Loucy (cell line): ENCODE results near the gene FGF5.

Experiments
- H2AFZ ChIP-seq: fragments of 200-600 bp; sonication (generic); 2 replicates; pipeline ENCODE4 v1.6.0; 2016; ENCODE audit warnings: antibody characterized with exemption, mild to moderate bottlenecking, low read length, moderate library complexity
- H3F3A ChIP-seq: fragments of 200-600 bp; 2 replicates; pipeline ENCODE4 v1.6.0; 2016; ENCODE audit warnings: antibody characterized with exemption, low read depth, mild to moderate bottlenecking
- H3K27me3 ChIP-seq: fragments of 200-600 bp; sonication (generic); 2 replicates; pipeline ENCODE4 v1.6.1; 2014; ENCODE audit warnings: low read length, mild to moderate bottlenecking; ENCODE audit not compliant: insufficient read depth, poor library complexity, severe bottlenecking
- H3K36me3 ChIP-seq: fragments of 200-600 bp; sonication (generic); 2 replicates; pipeline ENCODE4 v1.6.1; 2016; ENCODE audit warnings: low read length; ENCODE audit not compliant: insufficient read depth
- H3K4me1 ChIP-seq: fragments of 200-600 bp; sonication (generic); 2 replicates; pipeline ENCODE4 v1.5.1; 2014; ENCODE audit warnings: low read length, mild to moderate bottlenecking; ENCODE audit not compliant: insufficient read depth, poor library complexity, severe bottlenecking
- H3K4me2 ChIP-seq: fragments of 200-600 bp; sonication (generic); 2 replicates; pipeline ENCODE4 v1.6.0; 2014; ENCODE audit warnings: antibody characterized with exemption, low read length, low read depth, mild to moderate bottlenecking; ENCODE audit not compliant: poor library complexity, severe bottlenecking
- H3K4me3 ChIP-seq: fragments of 200-600 bp; sonication (generic); 2 replicates; pipeline ENCODE4 v1.5.1; 2014; ENCODE audit warnings: low read length, mild to moderate bottlenecking, mixed read lengths; ENCODE audit not compliant: poor library complexity, severe bottlenecking
- H3K79me2 ChIP-seq: fragments of 200-600 bp; sonication (generic); 2 replicates; pipeline ENCODE4 v1.6.1; 2014; ENCODE audit warnings: low read length; ENCODE audit not compliant: insufficient read depth
- H3K9ac ChIP-seq: fragments of 200-600 bp; sonication (generic); 2 replicates; pipeline ENCODE4 v1.6.0; 2014; ENCODE audit warnings: mild to moderate bottlenecking, low read depth, low read length, moderate library complexity; ENCODE audit not compliant: poor library complexity, severe bottlenecking
- H3K9me2 ChIP-seq: fragments of 200-600 bp; sonication (generic); replicated peaks from 2 replicates; pipeline ENCODE4 v1.6.1; 2016; ENCODE audit warnings: low read depth, low read length, mixed read lengths
- H3K9me3 ChIP-seq: fragments of 200-600 bp; sonication (generic); 2 replicates; pipeline ENCODE4 v1.6.1; 2014; ENCODE audit warnings: mild to moderate bottlenecking, antibody characterized with exemption, low read length, low read depth; ENCODE audit not compliant: insufficient read depth
- H4K20me1 ChIP-seq: fragments of 200-600 bp; sonication (generic); 2 replicates; pipeline ENCODE4 v1.6.0; 2014; ENCODE audit warnings: antibody characterized with exemption, low read length, mild to moderate bottlenecking; ENCODE audit not compliant: insufficient read depth, poor library complexity, severe bottlenecking
- CTCF ChIP-seq: fragments of 200-600 bp; sonication (generic); conservative IDR thresholded peaks from 2 replicates; pipeline ENCODE4 v1.5.1; 2014; ENCODE audit warnings: mild to moderate bottlenecking, antibody characterized with exemption, low read length
- EZH2phosphoT487 ChIP-seq: fragments of 200-600 bp; IDR thresholded peaks from 2 replicates; pipeline ENCODE4 v1.6.1; 2018; ENCODE audit warnings: antibody characterized with exemption, mild to moderate bottlenecking, moderate library complexity, borderline replicate concordance

FGF5 gene

GRCh38 chr4:80335226-80335553 is 68.7 kb downstream of the FGF5 start:
- Histone ChIP-seq H3K36me3 (no peaks in the 10 kb centered on the region), H3K4me1 (no peaks in the 10 kb centered on the region), H3K4me3 (no peak overlapping the region), H3K9me3 (no peaks in the 10 kb centered on the region), H2AFZ (no peak overlapping the region), H3F3A (no peaks in the 10 kb centered on the region), H3K27me3 (no peaks in the 10 kb centered on the region), H4K20me1 (no peaks in the 10 kb centered on the region), H3K4me2 (no peak overlapping the region), H3K9me2 (no peaks in the 10 kb centered on the region), H3K79me2 (no peaks in the 10 kb centered on the region), H3K9ac (no peak overlapping the region)
- TF ChIP-seq CTCF, result no peak
- no peak for TF ChIP-seq EZH2phosphoT487

GRCh38 chr4:80335554-80336358 is 69.3 kb downstream of the FGF5 start, which contains the start of gene CFAP299:
CFAP299 (plus strand) TSS chr4:80335730.
- H3K9ac ChIP-seq, result no peak within 1 kb of the TSS
- no peak within 1 kb of the TSS for H2AFZ ChIP-seq
- H3K36me3 ChIP-seq, result no peaks in the 10 kb centered on the region
- H3K27me3 ChIP-seq, result no peaks in the 10 kb centered on the region
- H3K4me2 ChIP-seq, result no peak within 1 kb of the TSS
- no peaks in the 10 kb centered on the region for H3F3A ChIP-seq
- H3K9me2 ChIP-seq, result no peaks in the 10 kb centered on the region
- no peaks in the 10 kb centered on the region for H4K20me1 ChIP-seq
- H3K9me3 ChIP-seq, result no peaks in the 10 kb centered on the region; the same call in 1 of the 2 replicates
- H3K4me1 ChIP-seq, result no peaks in the 10 kb centered on the region
- no peak within 1 kb of the TSS for H3K4me3 ChIP-seq
- H3K79me2 ChIP-seq, result no peaks in the 10 kb centered on the region
- no peak for TF ChIP-seq CTCF
- no peak for TF ChIP-seq EZH2phosphoT487

GRCh38 chr4:80336582-80336981 is 70.1 kb downstream of the FGF5 start:
- H2AFZ ChIP-seq, result no peak overlapping the region
- H3F3A ChIP-seq, result no peaks in the 10 kb centered on the region
- H3K9me3 ChIP-seq, result peaks cover 4% of the 10 kb centered on the region; the same call in 1 of the 2 replicates
- H3K4me3 ChIP-seq, result no peak overlapping the region
- H3K4me2 ChIP-seq, result no peak overlapping the region
- H3K9ac ChIP-seq, result no peak overlapping the region
- TF ChIP-seq CTCF, result no peak
- TF ChIP-seq EZH2phosphoT487, result no peak
- no peaks in the 10 kb centered on the region for H3K79me2 ChIP-seq
- no peaks in the 10 kb centered on the region for H4K20me1 ChIP-seq
- no peaks in the 10 kb centered on the region for H3K9me2 ChIP-seq
- H3K36me3 ChIP-seq, result no peaks in the 10 kb centered on the region
- H3K27me3 ChIP-seq, result no peaks in the 10 kb centered on the region
- H3K4me1 ChIP-seq, result no peaks in the 10 kb centered on the region
